ENCODE measurements around the gene HFE. TPM values are rescaled to one million over a fixed set of nuclear protein-coding genes. Genes with fewer than 3 reads are reported as not detected.
A peak's percentile ranks its signal among the peaks of the same experiment; 100 is the strongest.

HFE gene
- total and polyA plus RNA-seq, 2 of the 13 experiments (the other 11 are each of a cell fraction or from before 2014, with no cell fraction given) = 3.7 to 6.3 TPM

- TF ChIP-seq ZNF552 (CRISPR knock-in tag; IDR thresholded peaks at IDR 0.05; ENCODE audit: borderline replicate concordance) (no peak), RXRB (CRISPR knock-in tag; IDR thresholded peaks at IDR 0.05; ENCODE audit: borderline replicate concordance) (0 out of 2 replicates have a peak, but pooled peaks have one; percentile 18), NFE2 (CRISPR knock-in tag; IDR thresholded peaks at IDR 0.05) (no peak), SAP130 (CRISPR knock-in tag; IDR thresholded peaks at IDR 0.05; ENCODE audit: low read depth) (peak; percentile 40), POLR2A (IDR thresholded peaks at IDR 0.05; ENCODE audit: insufficient read depth in 1 of 2, low read depth in 2 of 2, low read length in 2 of 2) (no peak), FUBP1 (CRISPR knock-in tag; IDR thresholded peaks at IDR 0.05; ENCODE audit: borderline replicate concordance) (no peak), ZIK1 (CRISPR knock-in tag; IDR thresholded peaks at IDR 0.05; ENCODE audit: borderline replicate concordance, low read depth) (no peak)
These were observed 10.1 kb downstream of the HFE start (continued) for GRCh38 chr6:26097268-26097875.

- no peaks in the 10 kb centered on the region; a peak in 1 of 5 replicates for H3K27me3 ChIP-seq (ENCODE audit: control insufficient read depth in 1 of 2, insufficient read depth in 2 of 2, low read length in 2 of 2)
- ChIA-PET POLR2A (interaction anchor here (0.6 to 3.5 kb wide), 23 partner anchors 11 to 1790 kb away, joined by 3 to 206 read pairs (median 9); partner anchors contain the start of gene HFE), CTCF (ENCODE audit: low intra/inter-chr PET ratio, low total read pairs) (interaction anchor here (2.3 kb wide), 1 partner anchor 37 kb away, joined by 7 read pairs; no protein-coding TSS in a partner anchor)
- WGBS (ENCODE audit: low lambda C conversion rate) = 1% methylated on average over 9 of the region's 9 CpGs
- FAIRE-seq (peak; percentile 90), DNase-seq (ENCODE audit: low spot score) (peak; percentile 66), ATAC-seq (peak; percentile 87)
- intact Hi-C loops (cut with micrococcal nuclease; ENCODE audit: unreplicated experiment) = loop anchor here (2.0 to 5.0 kb wide), 2 partner anchors 46 to 94 kb away; a partner anchor contains a TSS
- peaks cover 29% of the 10 kb centered on the region for H3K4me1 ChIP-seq (ENCODE audit: insufficient read depth, low read length)
- in situ Hi-C loops (cut with HindIII; ENCODE audit: extremely low pct_ligation_motif_present, low pct_unique_long_range_greater_than_20kb) = loop anchor here (5.0 kb wide), 1 partner anchor 41 kb away; no protein-coding TSS in a partner anchor
- H3K9ac ChIP-seq (ENCODE audit: insufficient read depth, low read depth, low read length) = peak overlapping the region; percentile 69
- peak overlapping the region; percentile 57 to 74 (median 64); a peak in 5 of 6 replicates for H3K4me3 ChIP-seq (replicated peaks in 1 of 3; ENCODE audit: insufficient read depth in 1 of 3, low read depth in 2 of 3, low read length in 3 of 3)
- H3K27ac ChIP-seq (ENCODE audit: extremely low read length, insufficient read depth, low read length) = peak overlapping the region; percentile 92
- TSS peak; percentile 77 for BruUV-seq (replicated peaks)
- no peaks in the 10 kb centered on the region for H4K20me1 ChIP-seq (ENCODE audit: insufficient read depth, low read length)
- peak overlapping the region; percentile 98 for H3K4me2 ChIP-seq (ENCODE audit: low read depth, low read length)
- no peaks in the 10 kb centered on the region for H3K9me3 ChIP-seq (ENCODE audit: low read length)
- no peaks in the 10 kb centered on the region for H3K36me3 ChIP-seq (replicated peaks in 1 of 2; ENCODE audit: control insufficient read depth in 1 of 2, insufficient read depth in 2 of 2, low read length in 2 of 2)
- no peaks in the 10 kb centered on the region for H3K79me2 ChIP-seq (ENCODE audit: insufficient read depth, low read length)
- H2AFZ ChIP-seq (ENCODE audit: low read length) = peak overlapping the region; percentile 84
- TF ChIP-seq ZNF652 (CRISPR knock-in tag; IDR thresholded peaks at IDR 0.05; ENCODE audit: borderline replicate concordance, low read depth) (0 out of 2 replicates have a peak, but pooled peaks have one; percentile 52), GABPB1 (CRISPR knock-in tag; IDR thresholded peaks at IDR 0.05) (no peak), RAD51 (IDR thresholded peaks at IDR 0.05; ENCODE audit: borderline replicate concordance) (no peak), HIC2 (CRISPR knock-in tag; IDR thresholded peaks at IDR 0.05; ENCODE audit: low read depth) (peak; percentile 0; the same call in 1 of the 2 replicates), LRRFIP1 (CRISPR knock-in tag; conservative IDR thresholded peaks at IDR 0.05) (0 out of 2 replicates have a peak, but pooled peaks have one; percentile 8), MIER3 (CRISPR knock-in tag; IDR thresholded peaks at IDR 0.05; ENCODE audit: borderline replicate concordance) (peak; percentile 1; the same call in 1 of the 2 replicates), ZNF292 (CRISPR knock-in tag; IDR thresholded peaks at IDR 0.05; ENCODE audit: borderline replicate concordance, low read depth) (0 out of 2 replicates have a peak, but pooled peaks have one; percentile 5)
These were observed 16.0 kb downstream of the HFE start for GRCh38 chr6:26103141-26103769.
